Activated T-cell treated with anti-CD3 and anti-CD28 coated beads, Interleukin-2, amount 50 U/mL, for 24 hours (primary cell): ENCODE data around the gene NEDD4.
A peak's percentile ranks its signal among the peaks of the same experiment; 100 is the strongest.
"Not testable (repeated sequence)": the region's sequence is repeated elsewhere in the genome, so short reads cannot be mapped to it uniquely, and the experiment has no call there.

Experiments used
- DNase-seq: peaks from one replicate; pipeline ENCODE4 v3.0.0-alpha.2; 2020
- H3K27ac Mint-ChIP-seq: 2 replicates; pipeline ENCODE4 v1.8.0; 2020; ENCODE audit warnings: mild to moderate bottlenecking, mixed read lengths
- H3K27me3 Mint-ChIP-seq: 2 replicates; pipeline ENCODE4 v1.8.0; 2020; ENCODE audit warnings: mixed read lengths
- H3K36me3 Mint-ChIP-seq: 2 replicates; pipeline ENCODE4 v1.8.0; 2020; ENCODE audit warnings: low read depth, mixed read lengths
- H3K4me1 Mint-ChIP-seq: 2 replicates; pipeline ENCODE4 v1.8.0; 2020; ENCODE audit warnings: low read depth, mixed read lengths
- H3K4me3 Mint-ChIP-seq: 2 replicates; pipeline ENCODE4 v1.8.0; 2020; ENCODE audit warnings: mild to moderate bottlenecking, moderate library complexity, mixed read lengths
- H3K9me3 Mint-ChIP-seq: 2 replicates; pipeline ENCODE4 v1.8.0; 2020; ENCODE audit warnings: mixed read lengths

NEDD4 gene

DNA sequence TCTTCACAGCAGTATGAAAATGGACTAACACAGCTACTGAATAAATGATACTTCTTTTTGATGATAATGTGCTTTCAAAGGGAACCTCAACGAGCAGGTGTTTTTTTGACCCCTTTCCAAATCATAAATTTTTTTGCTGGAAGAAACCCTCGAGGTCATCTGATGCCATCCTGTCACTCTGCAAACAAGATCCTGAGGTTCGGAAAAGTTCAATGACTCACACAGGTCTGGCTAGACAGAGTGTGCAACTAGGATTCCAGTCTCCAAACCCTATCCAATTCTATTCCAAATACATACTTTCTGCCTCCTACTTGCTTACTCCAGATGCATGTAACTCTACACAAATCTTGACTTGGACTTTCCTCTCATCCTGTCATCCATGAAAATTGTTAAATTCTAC is 124.7 kb downstream of the NEDD4 start:
- Mint-ChIP-seq H3K4me3 (no peak overlapping the region), H3K36me3 (no peaks in the 10 kb centered on the region), H3K9me3 (no peaks in the 10 kb centered on the region), H3K27ac (no peak overlapping the region), H3K27me3 (no peaks in the 10 kb centered on the region), H3K4me1 (peaks cover 1% of the 10 kb centered on the region)
- DNase-seq = no peak

DNA sequence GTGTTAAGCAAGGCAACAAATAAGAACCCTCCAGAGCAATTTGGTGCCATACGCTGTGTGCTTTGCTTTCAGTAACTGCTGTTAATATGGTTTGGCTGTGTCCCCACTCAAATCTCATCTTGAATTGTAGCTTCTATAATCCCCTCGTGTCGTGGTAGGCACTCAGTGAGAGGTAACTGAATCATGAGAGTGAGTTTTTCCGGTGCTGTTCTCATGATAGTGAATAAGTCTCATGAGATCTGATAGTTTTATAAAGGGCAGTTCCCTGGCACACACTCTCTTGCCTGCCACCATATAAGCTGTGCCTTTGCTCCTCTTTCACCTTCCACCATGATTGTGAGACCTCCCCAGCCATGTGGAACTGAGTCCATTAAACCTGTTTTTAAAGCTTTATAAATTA is 125.1 kb downstream of the NEDD4 start:
- not testable (repeated sequence) for H3K36me3 Mint-ChIP-seq, H3K9me3 Mint-ChIP-seq

DNA sequence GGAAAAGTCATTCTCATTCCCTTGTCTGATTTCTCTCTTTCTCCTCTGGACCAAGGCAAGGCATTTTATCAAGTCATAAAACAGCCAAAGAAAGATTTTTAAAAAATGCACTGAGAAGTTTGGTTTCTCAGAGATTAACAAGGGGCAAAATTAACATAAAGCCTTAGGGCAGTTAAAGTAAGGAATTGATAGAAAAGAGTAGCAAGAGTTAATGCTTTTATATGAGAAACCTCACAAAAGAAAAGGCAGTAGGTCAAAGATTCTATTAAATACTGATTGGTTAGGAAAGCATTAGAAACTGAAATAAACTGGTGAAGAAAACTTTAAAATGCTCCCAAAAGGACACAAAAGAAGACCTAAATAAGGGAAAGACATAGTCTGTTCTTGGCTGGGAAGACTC is 129.5 kb downstream of the NEDD4 start:
- H3K36me3 Mint-ChIP-seq = peaks cover 18% of the 10 kb centered on the region
- H3K4me1 Mint-ChIP-seq = no peaks in the 10 kb centered on the region
- DNase-seq = no peak
- H3K9me3 Mint-ChIP-seq = no peaks in the 10 kb centered on the region
- H3K27me3 Mint-ChIP-seq = no peaks in the 10 kb centered on the region
- H3K4me3 Mint-ChIP-seq = no peak overlapping the region
- H3K27ac Mint-ChIP-seq = no peak overlapping the region

More for the DNA sequence above, 125.1 kb downstream of the NEDD4 start:
- H3K4me3 Mint-ChIP-seq, H3K4me1 Mint-ChIP-seq, DNase-seq, H3K27ac Mint-ChIP-seq, H3K27me3 Mint-ChIP-seq: not testable (repeated sequence)

DNA sequence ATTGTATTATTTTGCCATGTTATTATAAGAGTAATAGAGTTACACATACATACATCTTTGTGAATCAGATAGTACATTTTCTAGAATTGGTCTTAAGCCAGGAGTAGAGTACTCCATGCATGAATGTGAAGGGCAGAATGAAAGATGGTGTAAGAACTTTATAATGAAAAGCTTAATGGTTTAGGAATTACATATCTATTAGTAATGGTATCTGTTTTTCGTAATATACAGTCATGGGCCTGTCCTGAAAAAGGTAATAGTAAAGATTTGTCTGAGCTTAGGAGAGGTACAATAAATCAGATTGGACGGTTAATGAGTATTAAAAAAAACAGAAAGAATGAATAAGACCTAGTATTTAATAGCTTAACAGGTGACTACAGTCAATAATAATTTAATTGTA is 132.3 kb downstream of the NEDD4 start:
- no peak overlapping the region for H3K4me3 Mint-ChIP-seq
- H3K27ac Mint-ChIP-seq = no peak overlapping the region
- H3K4me1 Mint-ChIP-seq = no peaks in the 10 kb centered on the region
- H3K27me3 Mint-ChIP-seq = no peaks in the 10 kb centered on the region
- H3K9me3 Mint-ChIP-seq = no peaks in the 10 kb centered on the region
- DNase-seq = no peak
- H3K36me3 Mint-ChIP-seq = peaks cover 29% of the 10 kb centered on the region

DNA sequence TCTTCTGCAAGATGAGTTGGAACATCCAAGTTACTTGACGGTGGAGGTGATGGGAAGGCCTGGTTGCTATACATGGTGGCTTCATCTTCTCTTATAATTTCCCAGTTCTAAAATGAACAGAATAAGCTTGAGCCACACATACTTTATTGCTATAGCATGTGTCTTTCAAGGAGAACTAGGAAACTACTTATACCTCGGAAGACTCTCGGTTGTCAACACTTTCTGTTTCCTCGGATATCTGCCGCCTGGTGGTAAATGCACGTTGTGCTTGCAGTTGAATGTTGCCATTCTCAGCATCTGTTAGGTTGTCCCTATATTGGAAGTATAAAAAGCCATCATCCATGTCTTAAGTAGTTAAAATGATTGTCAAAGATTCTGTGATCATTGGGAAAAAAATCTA is 132.9 kb downstream of the NEDD4 start:
- Mint-ChIP-seq H3K4me3 (no peak overlapping the region), H3K4me1 (no peaks in the 10 kb centered on the region), H3K27me3 (no peaks in the 10 kb centered on the region), H3K27ac (no peak overlapping the region), H3K9me3 (no peaks in the 10 kb centered on the region), H3K36me3 (peaks cover 31% of the 10 kb centered on the region)
- no peak for DNase-seq

DNA sequence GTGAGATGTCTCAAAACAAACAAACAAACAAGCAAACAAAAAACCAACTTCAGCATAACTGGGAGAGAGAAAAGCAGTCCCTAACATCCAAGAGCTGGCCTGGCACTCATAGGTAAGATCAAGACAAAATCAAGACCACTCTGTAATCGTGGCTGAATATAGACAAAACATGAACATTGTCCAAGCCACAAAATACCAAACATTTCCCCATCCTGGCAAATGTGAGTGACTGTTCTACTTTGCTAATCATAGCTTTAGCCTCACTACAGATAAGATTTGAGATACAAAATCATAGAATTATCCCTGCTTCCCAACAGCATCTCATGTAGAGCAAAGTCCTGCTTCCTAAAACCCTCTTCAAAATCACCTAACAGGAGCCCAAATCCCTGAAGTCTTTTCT is 133.7 kb downstream of the NEDD4 start:
- DNase-seq = no peak
- Mint-ChIP-seq H3K27me3 (no peaks in the 10 kb centered on the region), H3K4me1 (no peaks in the 10 kb centered on the region), H3K27ac (no peak overlapping the region), H3K9me3 (no peaks in the 10 kb centered on the region), H3K36me3 (peaks cover 36% of the 10 kb centered on the region), H3K4me3 (no peak overlapping the region)

DNA sequence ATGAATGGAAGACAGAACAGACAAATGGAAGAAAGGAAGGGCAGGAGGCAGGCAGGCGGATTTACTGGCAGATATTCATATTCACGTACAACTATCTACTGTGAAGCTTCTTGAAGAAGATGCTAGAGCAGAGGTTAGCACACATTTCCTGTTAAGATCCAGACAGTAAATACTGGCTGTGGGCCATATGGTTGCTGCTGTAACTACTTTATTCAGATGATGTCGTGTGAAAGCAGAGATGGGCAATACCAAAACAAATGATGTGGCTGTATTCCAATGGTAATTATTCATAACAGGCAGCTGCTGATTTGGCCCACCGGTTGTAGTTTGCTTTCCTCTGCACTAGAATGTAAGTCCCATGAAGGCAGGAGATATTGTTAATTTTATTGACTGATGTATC is 134.8 kb downstream of the NEDD4 start:
- H3K36me3 Mint-ChIP-seq = peaks cover 36% of the 10 kb centered on the region
- H3K4me3 Mint-ChIP-seq = no peak overlapping the region
- no peak overlapping the region for H3K27ac Mint-ChIP-seq
- no peak for DNase-seq
- no peaks in the 10 kb centered on the region for H3K27me3 Mint-ChIP-seq
- no peaks in the 10 kb centered on the region for H3K9me3 Mint-ChIP-seq
- no peaks in the 10 kb centered on the region for H3K4me1 Mint-ChIP-seq

DNA sequence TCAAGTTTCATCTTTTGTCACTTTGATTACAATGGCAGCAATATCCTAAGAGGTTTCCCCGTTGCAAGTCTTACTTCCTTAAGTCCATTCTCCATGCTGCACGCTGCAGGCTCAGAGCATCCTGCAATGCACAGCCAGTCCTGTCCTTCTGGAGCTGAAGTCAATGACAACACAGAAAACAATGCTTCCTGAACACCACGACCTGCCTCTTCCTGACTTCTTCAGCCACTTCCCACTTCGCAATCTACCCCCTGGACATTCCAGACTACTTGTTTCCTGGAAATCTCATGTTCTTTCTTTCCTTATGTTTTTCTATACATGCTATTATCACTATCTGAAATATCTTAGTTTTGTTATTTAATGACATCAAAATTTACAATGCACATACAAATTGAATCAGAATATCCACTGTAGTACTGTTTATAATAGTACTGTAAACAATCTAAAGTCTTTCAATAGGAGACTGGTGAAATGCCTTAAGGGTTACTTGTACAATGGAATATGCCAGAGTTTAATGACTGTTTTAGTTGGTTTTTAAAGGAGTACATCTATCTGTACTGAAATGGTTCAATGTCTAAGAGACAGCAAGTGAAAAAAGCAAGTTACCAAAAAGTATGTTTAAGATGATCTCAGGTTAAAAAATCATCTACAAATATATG is 136.8 kb downstream of the NEDD4 start:
- no peaks in the 10 kb centered on the region for H3K4me1 Mint-ChIP-seq
- peaks cover 38% of the 10 kb centered on the region for H3K36me3 Mint-ChIP-seq
- no peaks in the 10 kb centered on the region for H3K27me3 Mint-ChIP-seq
- H3K4me3 Mint-ChIP-seq = no peak overlapping the region
- H3K9me3 Mint-ChIP-seq = no peaks in the 10 kb centered on the region
- H3K27ac Mint-ChIP-seq = no peak overlapping the region
- DNase-seq = no peak

DNA sequence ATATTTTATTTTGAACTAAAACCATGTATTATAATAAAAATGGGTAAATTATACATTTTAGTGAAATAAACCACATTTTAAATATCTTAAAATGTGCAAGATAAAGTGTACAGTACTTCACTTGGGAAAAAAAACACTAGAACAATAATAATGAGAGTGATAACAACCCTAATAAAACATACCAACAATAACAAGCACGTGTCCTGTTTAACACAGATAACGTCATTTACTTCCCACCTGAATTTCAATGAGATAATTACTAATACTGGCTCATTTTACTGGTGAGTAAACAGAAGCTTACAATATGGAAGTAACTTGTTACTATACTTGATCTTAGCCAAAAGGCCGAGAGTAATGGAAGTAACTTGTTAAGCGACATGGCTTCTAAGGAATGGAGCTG is 140.3 kb downstream of the NEDD4 start:
- peaks cover 23% of the 10 kb centered on the region for H3K36me3 Mint-ChIP-seq
- H3K27me3 Mint-ChIP-seq = no peaks in the 10 kb centered on the region
- DNase-seq = no peak
- H3K4me3 Mint-ChIP-seq = no peak overlapping the region
- H3K27ac Mint-ChIP-seq = no peak overlapping the region
- H3K9me3 Mint-ChIP-seq = no peaks in the 10 kb centered on the region
- no peaks in the 10 kb centered on the region for H3K4me1 Mint-ChIP-seq

DNA sequence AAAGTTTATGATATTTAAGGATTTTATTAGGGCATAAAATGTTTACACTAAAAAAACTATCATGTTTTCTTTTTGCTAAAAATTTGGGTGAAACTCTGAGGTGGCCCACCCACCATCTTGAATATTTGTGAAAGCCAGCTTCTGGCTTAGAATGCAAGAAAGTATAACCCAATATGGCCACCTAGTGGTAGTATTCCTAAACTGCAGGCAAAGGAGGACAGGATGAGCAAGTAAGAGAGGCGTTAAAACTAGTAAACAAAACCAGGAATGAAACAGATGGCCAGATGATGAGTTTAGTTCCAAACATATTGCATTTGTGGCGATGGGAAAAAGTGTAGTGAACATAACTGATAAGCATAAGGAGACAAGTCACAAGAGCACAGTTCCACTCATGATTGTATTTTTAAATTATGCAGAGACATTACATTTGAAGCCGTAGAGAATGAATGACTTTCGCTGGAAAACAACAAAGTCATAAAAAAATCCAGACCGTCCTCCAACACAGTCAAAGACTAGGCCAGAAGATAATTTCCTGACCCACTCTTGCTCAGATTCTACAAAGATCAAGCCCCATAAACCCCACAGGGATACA is 147.2 kb downstream of the NEDD4 start:
- Mint-ChIP-seq H3K27ac (no peak overlapping the region), H3K36me3 (peaks cover 25% of the 10 kb centered on the region), H3K4me3 (no peak overlapping the region), H3K27me3 (no peaks in the 10 kb centered on the region), H3K4me1 (no peaks in the 10 kb centered on the region), H3K9me3 (peaks cover 3% of the 10 kb centered on the region)
- DNase-seq = no peak

DNA sequence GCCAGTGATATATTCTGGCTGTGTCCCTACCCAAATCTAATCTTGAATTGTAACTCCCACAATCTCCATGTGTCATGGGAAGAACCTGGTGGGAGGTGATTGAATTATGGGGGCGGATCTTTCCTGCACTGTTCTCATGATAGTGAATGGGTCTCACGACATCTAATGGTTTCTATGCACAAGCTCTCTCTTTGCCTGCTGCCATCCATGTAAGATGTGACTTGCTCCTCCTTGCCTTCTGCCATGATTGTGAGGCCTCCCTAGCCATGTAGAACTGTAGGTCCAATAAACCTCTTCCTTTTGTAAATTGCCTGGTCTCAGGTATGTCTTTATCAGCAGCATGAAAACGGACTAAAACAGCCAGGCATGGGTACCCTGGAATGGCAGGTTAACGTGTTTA is 150.5 kb downstream of the NEDD4 start:
- H3K27me3 Mint-ChIP-seq, H3K27ac Mint-ChIP-seq, H3K4me1 Mint-ChIP-seq, H3K4me3 Mint-ChIP-seq, H3K9me3 Mint-ChIP-seq, DNase-seq: not testable (repeated sequence)
- H3K36me3 Mint-ChIP-seq = peaks cover 30% of the 10 kb centered on the region

DNA sequence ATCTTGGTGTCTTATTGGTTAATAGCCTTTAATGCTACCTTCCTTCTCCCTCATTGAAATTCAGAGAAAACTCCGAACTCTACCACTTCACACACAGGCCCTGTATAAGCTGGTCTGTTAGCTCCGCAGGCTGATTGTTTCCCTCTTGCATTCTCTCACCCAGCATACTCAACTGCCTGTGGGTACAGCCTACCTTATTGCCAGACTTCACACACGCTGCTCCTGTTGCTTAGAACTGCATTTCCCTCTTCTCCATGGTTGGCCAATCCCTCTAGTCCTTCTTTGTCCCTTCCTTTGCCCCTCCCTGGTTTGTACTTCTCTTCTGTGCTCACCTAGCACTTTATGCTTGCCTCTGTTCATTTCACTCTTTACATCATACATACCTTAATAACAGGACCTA is 157.5 kb downstream of the NEDD4 start:
- no peaks in the 10 kb centered on the region for H3K27me3 Mint-ChIP-seq
- H3K36me3 Mint-ChIP-seq = peaks cover 34% of the 10 kb centered on the region
- H3K27ac Mint-ChIP-seq = no peak overlapping the region
- no peaks in the 10 kb centered on the region for H3K9me3 Mint-ChIP-seq
- peaks cover 2% of the 10 kb centered on the region for H3K4me1 Mint-ChIP-seq
- no peak for DNase-seq
- no peak overlapping the region for H3K4me3 Mint-ChIP-seq

DNA sequence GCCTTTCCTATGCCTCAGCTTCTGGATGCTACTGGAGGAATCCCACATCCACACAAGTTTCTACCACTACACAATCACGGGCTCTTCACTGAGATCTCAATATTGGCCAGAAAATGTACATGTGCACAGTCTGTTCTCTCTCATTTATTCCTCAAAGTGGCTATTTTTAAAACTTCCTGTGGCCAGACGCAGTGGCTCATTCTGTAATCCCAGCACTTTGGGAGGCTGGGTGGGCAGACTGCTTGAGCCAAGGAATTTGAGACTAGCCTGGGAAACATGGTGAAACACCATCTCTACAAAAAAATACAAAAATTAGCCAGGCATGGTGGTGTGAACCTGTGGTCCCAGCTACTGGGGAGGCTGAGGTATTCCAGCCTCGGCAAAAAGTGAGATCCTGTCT is 159.1 kb downstream of the NEDD4 start:
- Mint-ChIP-seq H3K4me1 (peaks cover 16% of the 10 kb centered on the region), H3K36me3 (peaks cover 29% of the 10 kb centered on the region), H3K27me3 (no peaks in the 10 kb centered on the region), H3K27ac (no peak overlapping the region), H3K4me3 (no peak overlapping the region), H3K9me3 (no peaks in the 10 kb centered on the region)
- no peak for DNase-seq

DNA sequence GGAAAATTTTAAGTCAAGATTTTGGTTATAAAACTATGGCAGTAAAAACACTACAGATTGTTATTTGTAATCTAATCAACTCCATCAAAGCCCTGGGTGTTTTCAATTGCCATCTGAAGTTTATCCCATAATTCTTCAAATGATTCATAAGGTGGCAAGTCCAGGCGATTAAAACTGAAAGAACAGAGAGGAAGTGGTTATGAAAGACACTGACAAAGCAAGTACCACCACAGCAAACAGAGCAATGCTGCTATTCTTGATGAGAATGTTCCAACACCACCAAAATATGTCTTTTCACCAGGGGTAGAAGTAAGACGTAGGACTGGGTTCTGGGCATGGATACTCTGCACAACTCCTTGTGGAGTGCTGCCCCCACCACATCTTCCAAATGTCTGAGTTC is 163.6 kb downstream of the NEDD4 start:
- H3K27ac Mint-ChIP-seq = peak overlapping the region; percentile 75
- peak overlapping the region; percentile 24 for H3K4me3 Mint-ChIP-seq
- H3K27me3 Mint-ChIP-seq = no peaks in the 10 kb centered on the region
- peaks cover 19% of the 10 kb centered on the region for H3K36me3 Mint-ChIP-seq
- peak; percentile 33 for DNase-seq
- peaks cover 28% of the 10 kb centered on the region for H3K4me1 Mint-ChIP-seq
- no peaks in the 10 kb centered on the region for H3K9me3 Mint-ChIP-seq

DNA sequence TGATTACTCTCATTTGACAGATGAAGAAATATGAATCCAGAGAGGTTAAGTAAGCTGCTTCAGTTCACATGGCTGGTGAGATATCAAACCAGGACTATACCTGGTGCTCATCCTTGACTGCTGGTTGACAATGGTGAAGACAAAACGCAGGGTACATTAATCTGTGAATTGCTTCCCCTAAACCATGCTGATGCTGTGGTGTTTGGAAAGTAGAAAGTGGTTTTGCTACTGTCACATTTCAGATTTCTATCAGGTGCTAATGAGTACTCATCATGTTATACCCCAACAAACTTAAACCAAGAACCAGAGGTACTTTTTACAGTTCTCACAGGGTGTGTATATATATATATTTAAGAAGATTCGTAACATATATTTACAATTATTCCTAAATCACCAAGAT is 165.5 kb downstream of the NEDD4 start:
- H3K4me1 Mint-ChIP-seq = peaks cover 28% of the 10 kb centered on the region
- no peaks in the 10 kb centered on the region for H3K27me3 Mint-ChIP-seq
- H3K27ac Mint-ChIP-seq = no peak overlapping the region
- DNase-seq = no peak
- no peak overlapping the region for H3K4me3 Mint-ChIP-seq
- H3K9me3 Mint-ChIP-seq = no peaks in the 10 kb centered on the region
- peaks cover 13% of the 10 kb centered on the region for H3K36me3 Mint-ChIP-seq

DNA sequence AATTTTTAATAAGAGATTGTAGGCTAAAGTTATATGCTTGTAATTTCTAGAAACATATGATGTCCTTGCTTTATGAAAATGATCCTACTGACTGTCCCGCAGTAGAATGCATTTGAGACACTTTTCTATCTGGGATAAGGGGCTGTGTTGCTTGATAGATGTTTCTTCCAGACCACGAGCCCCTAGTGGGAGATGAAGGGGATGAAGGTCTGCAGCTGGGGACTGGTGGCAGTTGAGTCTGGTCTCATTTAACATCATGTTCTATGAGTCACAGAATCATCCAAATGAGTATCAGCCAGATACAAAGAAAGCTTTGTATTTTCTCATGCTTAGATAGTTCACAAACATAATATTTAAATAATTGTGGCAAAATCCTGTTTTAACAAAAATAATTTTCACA is 166.2 kb downstream of the NEDD4 start:
- H3K9me3 Mint-ChIP-seq = no peaks in the 10 kb centered on the region
- H3K27ac Mint-ChIP-seq = no peak overlapping the region
- H3K27me3 Mint-ChIP-seq = no peaks in the 10 kb centered on the region

More for the DNA sequence above, 166.2 kb downstream of the NEDD4 start:
- Mint-ChIP-seq H3K36me3 (peaks cover 6% of the 10 kb centered on the region), H3K4me1 (peaks cover 28% of the 10 kb centered on the region), H3K4me3 (no peak overlapping the region)
- no peak for DNase-seq
